Esophagus muscularis mucosa (tissue), 4 donors: ENCODE measurements around the gene PSMD6. TPM values are rescaled to one million over a fixed set of nuclear protein-coding genes. Genes with fewer than 3 reads are reported as not detected.

Source experiments
- DNase-seq: peaks from one replicate; pipeline ENCODE4 v3.0.0-alpha.2; 2017; ENCODE audit errors: extremely low spot score
- H3K27ac ChIP-seq, 4 donors: fragments of 200-600 bp; sonication (generic); replicated peaks in 1 of 4; 1 replicate in 3 of 4; 2 replicates in 1 of 4; pipeline ENCODE4 v1.5.1; 2016 to 2019; ENCODE audit warnings: mild to moderate bottlenecking in 1 of 4
- H3K27me3 ChIP-seq, 4 donors: fragments of 200-600 bp; sonication (generic); one replicate each; pipeline versions ENCODE4 v1.5.1 to v1.6.0; 2016 to 2019
- H3K36me3 ChIP-seq, 4 donors: fragments of 200-600 bp; sonication (generic); one replicate each; pipeline ENCODE4 v1.5.1; 2016 to 2019
- H3K4me1 ChIP-seq, 4 donors: fragments of 200-600 bp; sonication (generic); one replicate each; pipeline ENCODE4 v1.5.1; 2016 to 2019
- H3K4me3 ChIP-seq, 4 donors: fragments of 200-600 bp; sonication (generic); 1 replicate in 2 of 4; 2 replicates in 2 of 4; pipeline ENCODE4 v1.5.1; 2016 to 2019; ENCODE audit warnings: mild to moderate bottlenecking in 4 of 4, moderate library complexity in 1 of 4
- H3K9me3 ChIP-seq, 4 donors: fragments of 200-600 bp; sonication (generic); 1 replicate in 3 of 4; 2 replicates in 1 of 4; pipeline ENCODE4 v1.5.1; 2016 to 2019
- CTCF ChIP-seq, 3 experiments: fragments of 200-600 bp in 2 of 3; fragments of 450-650 bp in 1 of 3; sonication (generic) in 2 of 3; IDR thresholded peaks; one replicate each; pipeline ENCODE4 v1.5.1; 2017 to 2019; ENCODE audit warnings: antibody characterized with exemption in 3 of 3, mild to moderate bottlenecking in 2 of 3, moderate library complexity in 1 of 3
- EP300 ChIP-seq: sonication (generic); formaldehyde crosslinking; IDR thresholded peaks from one replicate; pipeline ENCODE4 v1.6.1; 2017; ENCODE audit warnings: antibody characterized with exemption
- POLR2A ChIP-seq: fragments of 450-650 bp; IDR thresholded peaks from one replicate; pipeline ENCODE4 v1.6.1; 2017; ENCODE audit warnings: antibody characterized with exemption, moderate library complexity, mild to moderate bottlenecking, low read depth
- POLR2AphosphoS5 ChIP-seq, 2 donors: sonication (generic); formaldehyde crosslinking; IDR thresholded peaks; one replicate each; pipeline ENCODE4 v1.6.1; 2017; ENCODE audit warnings: antibody characterized with exemption in 2 of 2
- WGBS: methylation state at CpG from one replicate; pipeline ENCODE4 v1.1.5; 2018; 5-methylcytosine and 5-hydroxymethylcytosine counted together
- intact Hi-C: fragments of 100-400 bp; cut with DNase I; formaldehyde crosslinking; loops from one replicate; pipeline ENCODE4 v1.15.1; 2023
- total RNA-seq, 4 donors: library from RNA; depleted of rRNA; stranded (reverse); fragments of >200 nt; gene quantifications; one replicate each; pipeline versions ENCODE4 v1.1.0 to v1.2.1, GENCODE V29; 2016

The PSMD6 gene
- total RNA-seq, 4 donors from 2014 or later = 64.5 to 78.2 (median 70.7) TPM

GRCh38 chr3:64021922-64022321 lies 1.4 kb downstream of the PSMD6 start:
- no peak for DNase-seq
- intact Hi-C loops = no loop called here
- peaks cover 16 to 40% (median 34%) of the 10 kb centered on the region in 4 donors for H3K4me1 ChIP-seq
- H3K27me3 ChIP-seq = no peaks in the 10 kb centered on the region
- TF ChIP-seq POLR2A (no peak), EP300 (no peak), CTCF (IDR thresholded peaks at IDR 0.05) (peak in 1 of 3 experiments; percentile 6)
- peaks cover 0 to 47% (median 33%) of the 10 kb centered on the region in 4 donors for H3K36me3 ChIP-seq
- no peaks in the 10 kb centered on the region for H3K9me3 ChIP-seq
- WGBS = 72% methylated on average over 6 of the region's 6 CpGs
- H3K27ac ChIP-seq = peak overlapping the region in 2 of 4 donors; percentile 80 to 87
- peak overlapping the region; percentile 69 to 86 (median 78) for H3K4me3 ChIP-seq

GRCh38 chr3:64019879-64020278 lies 3.4 kb downstream of the PSMD6 start:
- intact Hi-C loops = no loop called here
- Histone ChIP-seq H3K4me3 (no peak overlapping the region), H3K4me1 (peaks cover 16 to 44% (median 34%) of the 10 kb centered on the region in 4 donors), H3K36me3 (peaks cover 10 to 66% (median 53%) of the 10 kb centered on the region in 4 donors), H3K27me3 (no peaks in the 10 kb centered on the region), H3K27ac (no peak overlapping the region), H3K9me3 (no peaks in the 10 kb centered on the region)
- 78% methylated on average over 2 of the region's 2 CpGs for WGBS
- no peak for DNase-seq
- TF ChIP-seq EP300 (no peak), POLR2A (no peak), POLR2AphosphoS5 (IDR thresholded peaks at IDR 0.05) (no peak), CTCF (IDR thresholded peaks at IDR 0.05) (no peak)

GRCh38 chr3:64019271-64019670 lies 4.0 kb downstream of the PSMD6 start:
- Histone ChIP-seq H3K9me3 (no peaks in the 10 kb centered on the region), H3K36me3 (peaks cover 15 to 72% (median 59%) of the 10 kb centered on the region in 4 donors), H3K27ac (no peak overlapping the region), H3K4me3 (no peak overlapping the region), H3K27me3 (no peaks in the 10 kb centered on the region), H3K4me1 (peaks cover 16 to 44% (median 34%) of the 10 kb centered on the region in 4 donors)
- DNase-seq = no peak
- TF ChIP-seq POLR2AphosphoS5 (IDR thresholded peaks at IDR 0.05) (no peak), CTCF (IDR thresholded peaks at IDR 0.05) (no peak)
- intact Hi-C loops = no loop called here
- 78% methylated on average over 3 of the region's 3 CpGs for WGBS

GRCh38 chr3:64016941-64017620 lies 6.2 kb downstream of the PSMD6 start:
- no peak overlapping the region for H3K27ac ChIP-seq
- intact Hi-C loops = no loop called here
- H3K4me1 ChIP-seq = peaks cover 11 to 28% (median 20%) of the 10 kb centered on the region in 4 donors
- DNase-seq = no peak
- no peaks in the 10 kb centered on the region for H3K9me3 ChIP-seq
- H3K36me3 ChIP-seq = peaks cover 36 to 94% (median 80%) of the 10 kb centered on the region in 4 donors
- no peak overlapping the region for H3K4me3 ChIP-seq
- WGBS = 77% methylated on average over 3 of the region's 3 CpGs
- TF ChIP-seq POLR2A (no peak), CTCF (IDR thresholded peaks at IDR 0.05) (no peak), EP300 (no peak), POLR2AphosphoS5 (IDR thresholded peaks at IDR 0.05) (no peak)
- H3K27me3 ChIP-seq = no peaks in the 10 kb centered on the region

GRCh38 chr3:64011685-64012084 lies 11.6 kb downstream of the PSMD6 start:
- Histone ChIP-seq H3K9me3 (no peaks in the 10 kb centered on the region), H3K4me3 (no peak overlapping the region), H3K4me1 (peaks cover 12 to 33% (median 29%) of the 10 kb centered on the region in 4 donors), H3K27me3 (no peaks in the 10 kb centered on the region), H3K36me3 (peaks cover 40 to 97% (median 82%) of the 10 kb centered on the region in 4 donors), H3K27ac (peak overlapping the region in 3 of 4 donors; percentile 1 to 55 (median 33))
- intact Hi-C loops = no loop called here
- 57% methylated on average over 5 of the region's 5 CpGs for WGBS
- DNase-seq = no peak
- TF ChIP-seq POLR2A (no peak), EP300 (no peak), POLR2AphosphoS5 (IDR thresholded peaks at IDR 0.05) (no peak), CTCF (IDR thresholded peaks at IDR 0.05) (no peak)
